Naive thymus-derived CD4-positive, alpha-beta T cell (primary cell): ENCODE data around the gene MELK. TPM values are rescaled to one million over a fixed set of nuclear protein-coding genes. Genes with fewer than 3 reads are reported as not detected.
"Not testable (repeated sequence)": the region's sequence is repeated elsewhere in the genome, so short reads cannot be mapped to it uniquely, and the experiment has no call there.

Experiments
- ATAC-seq: fragments of 150-1000 bp; cut with Tn5 transposase; 2 replicates; pipeline ENCODE4 v1.10.0; 2021; ENCODE audit warnings: mild to moderate bottlenecking, moderate library complexity
- CTCF ChIA-PET: fragments of 350-600 bp; sonication (Branson Sonifier 250); formaldehyde crosslinking; loops from one replicate; lab custom pipeline; 2021; ENCODE audit warnings: antibody characterized with exemption; lab: Charles Lee
- POLR2A ChIA-PET: fragments of 350-600 bp; sonication (Branson Sonifier 250); formaldehyde crosslinking; loops from one replicate; lab custom pipeline; 2021; ENCODE audit warnings: antibody characterized with exemption, inconsistent platforms; lab: Charles Lee
- DNase-seq, 9 donors: peaks; one replicate each; pipeline versions ENCODE4 v3.0.0 to v3.0.0-alpha.2; 2020 to 2022; ENCODE audit warnings: mixed read lengths in 1 of 9
- H3K27ac ChIP-seq: one replicate; pipeline ENCODE4 v1.7.0; 2013; ENCODE audit warnings: mild to moderate bottlenecking, low read depth, low read length, moderate library complexity
- H3K27me3 ChIP-seq, 2 donors: one replicate each; pipeline ENCODE4 v1.7.0; 2013; ENCODE audit warnings: low read length in 2 of 2, mild to moderate bottlenecking in 2 of 2, moderate library complexity in 2 of 2; ENCODE audit not compliant: control insufficient read depth in 2 of 2, insufficient read depth in 2 of 2
- H3K36me3 ChIP-seq, 3 experiments: 1 replicate in 2 of 3; 2 replicates in 1 of 3; pipeline ENCODE4 v1.7.0; 2013; ENCODE audit warnings: low read length in 3 of 3, mild to moderate bottlenecking in 3 of 3, moderate library complexity in 1 of 3; ENCODE audit not compliant: insufficient read depth in 3 of 3, control insufficient read depth in 2 of 3
- H3K4me1 ChIP-seq, 2 donors: one replicate each; pipeline ENCODE4 v1.7.0; 2013; ENCODE audit warnings: low read length in 2 of 2, mild to moderate bottlenecking in 2 of 2, moderate library complexity in 1 of 2; ENCODE audit not compliant: control insufficient read depth in 2 of 2, insufficient read depth in 2 of 2
- H3K4me3 ChIP-seq: 2 replicates; pipeline ENCODE4 v1.7.0; 2013; ENCODE audit warnings: mild to moderate bottlenecking, low read length
- H3K9me3 ChIP-seq, 3 experiments: 1 replicate in 2 of 3; 2 replicates in 1 of 3; pipeline ENCODE4 v1.7.0; 2013; ENCODE audit warnings: low read length in 3 of 3; ENCODE audit not compliant: control insufficient read depth in 2 of 3
- H3K27ac Mint-ChIP-seq, 9 donors: one replicate each; pipeline ENCODE4 v1.8.0; 2020 to 2022; ENCODE audit warnings: mixed read lengths in 9 of 9, mild to moderate bottlenecking in 8 of 9, moderate library complexity in 5 of 9, inconsistent platforms in 2 of 9
- H3K27me3 Mint-ChIP-seq, 5 donors: one replicate each; pipeline ENCODE4 v1.8.0; 2021 to 2022; ENCODE audit warnings: mixed read lengths in 5 of 5, mild to moderate bottlenecking in 1 of 5
- H3K36me3 Mint-ChIP-seq, 5 donors: one replicate each; pipeline ENCODE4 v1.8.0; 2020 to 2022; ENCODE audit warnings: mixed read lengths in 5 of 5, mild to moderate bottlenecking in 3 of 5, inconsistent platforms in 1 of 5
- H3K4me1 Mint-ChIP-seq, 7 donors: one replicate each; pipeline ENCODE4 v1.8.0; 2020 to 2022; ENCODE audit warnings: mixed read lengths in 7 of 7, mild to moderate bottlenecking in 3 of 7, inconsistent platforms in 1 of 7
- H3K4me3 Mint-ChIP-seq, 10 donors: one replicate each; pipeline ENCODE4 v1.8.0; 2020 to 2022; ENCODE audit warnings: mild to moderate bottlenecking in 10 of 10, mixed read lengths in 10 of 10, moderate library complexity in 6 of 10, inconsistent platforms in 2 of 10
- H3K9me3 Mint-ChIP-seq, 11 donors: one replicate each; pipeline ENCODE4 v1.8.0; 2020 to 2022; ENCODE audit warnings: mixed read lengths in 11 of 11, mild to moderate bottlenecking in 4 of 11, inconsistent platforms in 1 of 11, moderate library complexity in 1 of 11
- intact Hi-C, 2 donors: fragments of 100-400 bp; cut with micrococcal nuclease; formaldehyde crosslinking; loops; one replicate each; pipeline ENCODE4 v1.15.1; 2023
- polyA plus RNA-seq, 2 donors: library from polyadenylated mRNA; unstranded; fragments of 300-500 nt; fragmentation: Illumina TruSeq; gene quantifications; one replicate each; pipeline ENCODE4 v1.2.3, GENCODE V29; 2021
- total RNA-seq, 6 experiments: library from RNA in 5 of 6; stranded (reverse) in 5 of 6; gene quantifications; 1 replicate in 5 of 6; 2 replicates in 1 of 6; pipeline ENCODE4 v1.2.3 and lab custom pipeline; 2021 to 2026

Gene MELK
- total and polyA plus RNA-seq, 7 experiments from 2014 or later: 0.22 to 40.2 (median 0.88) TPM; not detected in 4

- H3K27ac Mint-ChIP-seq: no peak overlapping the region
- no peak overlapping the region for H3K4me3 ChIP-seq
- H3K9me3 ChIP-seq: no peaks in the 10 kb centered on the region
- no peaks in the 10 kb centered on the region for H3K27me3 ChIP-seq
- H3K4me3 Mint-ChIP-seq: no peak overlapping the region
- H3K27ac ChIP-seq: no peak overlapping the region
- ChIA-PET POLR2A (no interaction called here), CTCF (interaction anchor here (0.6 to 1.0 kb wide), 2 partner anchors 13 to 89 kb away, joined by 3 to 4 read pairs; no protein-coding TSS in a partner anchor)
- DNase-seq: no peak
- no peaks in the 10 kb centered on the region for H3K4me1 ChIP-seq
- H3K9me3 Mint-ChIP-seq: no peaks in the 10 kb centered on the region
- no peak for ATAC-seq
- peaks cover 0 to 5% (median 0%) of the 10 kb centered on the region in 7 donors for H3K4me1 Mint-ChIP-seq
- no peaks in the 10 kb centered on the region for H3K36me3 ChIP-seq
- intact Hi-C loops: no loop called here
- no peaks in the 10 kb centered on the region for H3K36me3 Mint-ChIP-seq
- peaks cover 0 to 3% (median 0%) of the 10 kb centered on the region in 5 donors for H3K27me3 Mint-ChIP-seq
Measured at GRCh38 chr9:36542355-36542754, 30.3 kb upstream of the MELK start.

- Histone ChIP-seq H3K36me3 (no peaks in the 10 kb centered on the region), H3K27me3 (no peaks in the 10 kb centered on the region), H3K4me3 (no peak overlapping the region), H3K4me1 (no peaks in the 10 kb centered on the region), H3K27ac (no peak overlapping the region), H3K9me3 (no peaks in the 10 kb centered on the region)
- POLR2A ChIA-PET: no interaction called here
- Mint-ChIP-seq H3K4me1 (peaks cover 0 to 5% (median 0%) of the 10 kb centered on the region in 7 donors), H3K27me3 (peaks cover 0 to 18% (median 3%) of the 10 kb centered on the region in 5 donors), H3K27ac (no peak overlapping the region), H3K36me3 (no peaks in the 10 kb centered on the region), H3K9me3 (no peaks in the 10 kb centered on the region), H3K4me3 (no peak overlapping the region)
- CTCF ChIA-PET: no interaction called here
- no peak for DNase-seq
- ATAC-seq: no peak
- intact Hi-C loops: no loop called here
Measured at GRCh38 chr9:36543916-36544315, 28.8 kb upstream of the MELK start.

- DNase-seq: no peak
- no peaks in the 10 kb centered on the region for H3K27me3 ChIP-seq
- ATAC-seq: no peak
- ChIA-PET POLR2A (no interaction called here), CTCF (no interaction called here)
- Mint-ChIP-seq H3K9me3 (no peaks in the 10 kb centered on the region), H3K4me1 (peaks cover 0 to 3% (median 0%) of the 10 kb centered on the region in 7 donors), H3K27me3 (peaks cover 0 to 22% (median 3%) of the 10 kb centered on the region in 5 donors), H3K36me3 (no peaks in the 10 kb centered on the region), H3K27ac (no peak overlapping the region), H3K4me3 (no peak overlapping the region)
- H3K4me3 ChIP-seq: no peak overlapping the region
- H3K27ac ChIP-seq: no peak overlapping the region
- no peaks in the 10 kb centered on the region for H3K4me1 ChIP-seq
- H3K36me3 ChIP-seq: no peaks in the 10 kb centered on the region
- H3K9me3 ChIP-seq: no peaks in the 10 kb centered on the region
- intact Hi-C loops: no loop called here
Measured at GRCh38 chr9:36547598-36547997, 25.1 kb upstream of the MELK start.

- no peaks in the 10 kb centered on the region for H3K4me1 ChIP-seq
- H3K9me3 ChIP-seq: no peaks in the 10 kb centered on the region
- Mint-ChIP-seq H3K4me1 (peaks cover 0 to 3% (median 0%) of the 10 kb centered on the region in 7 donors), H3K4me3 (no peak overlapping the region), H3K27me3 (peaks cover 0 to 22% (median 3%) of the 10 kb centered on the region in 5 donors), H3K9me3 (no peaks in the 10 kb centered on the region), H3K27ac (no peak overlapping the region), H3K36me3 (no peaks in the 10 kb centered on the region)
- intact Hi-C loops: no loop called here
- H3K4me3 ChIP-seq: no peak overlapping the region
- ATAC-seq (no peak), DNase-seq (no peak)
- H3K27me3 ChIP-seq: no peaks in the 10 kb centered on the region
- no peak overlapping the region for H3K27ac ChIP-seq
- ChIA-PET CTCF (no interaction called here), POLR2A (no interaction called here)
- no peaks in the 10 kb centered on the region for H3K36me3 ChIP-seq
Measured at GRCh38 chr9:36548454-36548853, 24.2 kb upstream of the MELK start.

- peaks cover 0 to 3% (median 0%) of the 10 kb centered on the region in 7 donors for H3K4me1 Mint-ChIP-seq
- H3K4me3 ChIP-seq: no peak overlapping the region
- H3K27me3 Mint-ChIP-seq: peaks cover 0 to 22% (median 3%) of the 10 kb centered on the region in 5 donors
- H3K27ac ChIP-seq: no peak overlapping the region
- no peaks in the 10 kb centered on the region for H3K9me3 Mint-ChIP-seq
- ChIA-PET CTCF (no interaction called here), POLR2A (no interaction called here)
- no peak overlapping the region for H3K4me3 Mint-ChIP-seq
- no peak for ATAC-seq
- no peaks in the 10 kb centered on the region for H3K27me3 ChIP-seq
- H3K4me1 ChIP-seq: no peaks in the 10 kb centered on the region
- intact Hi-C loops: no loop called here
- DNase-seq: no peak
- no peaks in the 10 kb centered on the region for H3K36me3 ChIP-seq
- H3K9me3 ChIP-seq: no peaks in the 10 kb centered on the region
- H3K27ac Mint-ChIP-seq: no peak overlapping the region
- no peaks in the 10 kb centered on the region for H3K36me3 Mint-ChIP-seq
Measured at GRCh38 chr9:36550135-36550534, 22.6 kb upstream of the MELK start.

GRCh38 chr9:36550631-36551098 lies 22.0 kb upstream of the MELK start:
- POLR2A ChIA-PET, H3K36me3 Mint-ChIP-seq, H3K4me3 ChIP-seq, H3K4me1 ChIP-seq, H3K27ac ChIP-seq, H3K4me1 Mint-ChIP-seq, intact Hi-C loops, H3K9me3 ChIP-seq, DNase-seq, H3K36me3 ChIP-seq, H3K4me3 Mint-ChIP-seq, CTCF ChIA-PET, H3K9me3 Mint-ChIP-seq, ATAC-seq, H3K27ac Mint-ChIP-seq, H3K27me3 ChIP-seq: not testable (repeated sequence)
- H3K27me3 Mint-ChIP-seq: peaks cover 0 to 22% (median 3%) of the 10 kb centered on the region in 5 donors

- no peak overlapping the region for H3K4me3 Mint-ChIP-seq
- peaks cover 0 to 22% (median 3%) of the 10 kb centered on the region in 5 donors for H3K27me3 Mint-ChIP-seq
- H3K36me3 Mint-ChIP-seq: no peaks in the 10 kb centered on the region
- DNase-seq (no peak), ATAC-seq (no peak)
- H3K27ac Mint-ChIP-seq: no peak overlapping the region
- Histone ChIP-seq H3K27me3 (no peaks in the 10 kb centered on the region), H3K9me3 (no peaks in the 10 kb centered on the region), H3K4me1 (no peaks in the 10 kb centered on the region), H3K36me3 (no peaks in the 10 kb centered on the region), H3K27ac (no peak overlapping the region), H3K4me3 (no peak overlapping the region)
- peaks cover 0 to 6% (median 2%) of the 10 kb centered on the region in 7 donors for H3K4me1 Mint-ChIP-seq
- H3K9me3 Mint-ChIP-seq: no peaks in the 10 kb centered on the region
- intact Hi-C loops: no loop called here
- CTCF ChIA-PET: interaction anchor here (1.1 to 10.6 kb wide), 2 partner anchors 60 to 145 kb away, joined by 5 to 253 read pairs; no protein-coding TSS in a partner anchor
- POLR2A ChIA-PET: no interaction called here
Measured at GRCh38 chr9:36551129-36551528, 21.6 kb upstream of the MELK start.
